ENCODE results near the gene MPP7. TPM values are rescaled to one million over a fixed set of nuclear protein-coding genes. Genes with fewer than 3 reads are reported as not detected.

The MPP7 gene
- total RNA-seq, 4 donors from 2014 or later: 13.1 to 44.8 (median 27.3) TPM

DNA sequence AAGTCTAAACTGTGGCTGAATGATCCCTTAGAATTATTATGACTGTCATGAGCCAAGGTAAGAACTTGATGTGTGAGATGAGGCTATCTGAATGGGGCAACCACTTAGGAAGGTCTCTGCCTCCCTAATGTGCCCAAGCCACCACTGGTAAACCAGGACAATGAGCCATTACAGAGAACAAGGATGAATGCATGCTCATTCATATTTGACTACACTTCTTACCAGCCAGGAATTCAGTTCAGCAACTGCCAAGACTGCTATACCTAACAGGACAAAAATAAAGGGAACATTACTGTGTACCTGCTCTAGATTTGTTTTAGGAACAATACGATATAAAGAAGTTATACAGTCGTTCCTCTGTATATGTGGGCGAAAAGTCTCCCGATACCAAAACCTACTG is 23.0 kb downstream of the MPP7 start:
- Histone ChIP-seq H3K9me3 (no peaks in the 10 kb centered on the region), H3K4me3 (no peak overlapping the region), H3K36me3 (no peaks in the 10 kb centered on the region), H3K27ac (no peak overlapping the region), H3K4me1 (peaks cover 0 to 8% (median 4%) of the 10 kb centered on the region in 4 donors), H3K27me3 (no peaks in the 10 kb centered on the region)
- no peak for DNase-seq
- in situ Hi-C loops (cut with MboI; ENCODE audit: low pct_ligation_motif_present in 1 of 4, low pct_unique_long_range_greater_than_20kb in 1 of 4, low sequenced_read_pairs in 3 of 4) (no loop called here), intact Hi-C loops (cut with DNase I; ENCODE audit: low total_unique reads) (no loop called here)
- 85 to 98% methylated on average over 4 of the region's 4 CpGs for WGBS, 2 donors (ENCODE audit: low coverage in 1 of 2)
- TF ChIP-seq POLR2A (IDR thresholded peaks at IDR 0.05) (no peak), POLR2AphosphoS5 (IDR thresholded peaks at IDR 0.05) (no peak), EP300 (IDR thresholded peaks at IDR 0.05; ENCODE audit: low read depth) (no peak)
- TF ChIP-seq, protein P1, sequence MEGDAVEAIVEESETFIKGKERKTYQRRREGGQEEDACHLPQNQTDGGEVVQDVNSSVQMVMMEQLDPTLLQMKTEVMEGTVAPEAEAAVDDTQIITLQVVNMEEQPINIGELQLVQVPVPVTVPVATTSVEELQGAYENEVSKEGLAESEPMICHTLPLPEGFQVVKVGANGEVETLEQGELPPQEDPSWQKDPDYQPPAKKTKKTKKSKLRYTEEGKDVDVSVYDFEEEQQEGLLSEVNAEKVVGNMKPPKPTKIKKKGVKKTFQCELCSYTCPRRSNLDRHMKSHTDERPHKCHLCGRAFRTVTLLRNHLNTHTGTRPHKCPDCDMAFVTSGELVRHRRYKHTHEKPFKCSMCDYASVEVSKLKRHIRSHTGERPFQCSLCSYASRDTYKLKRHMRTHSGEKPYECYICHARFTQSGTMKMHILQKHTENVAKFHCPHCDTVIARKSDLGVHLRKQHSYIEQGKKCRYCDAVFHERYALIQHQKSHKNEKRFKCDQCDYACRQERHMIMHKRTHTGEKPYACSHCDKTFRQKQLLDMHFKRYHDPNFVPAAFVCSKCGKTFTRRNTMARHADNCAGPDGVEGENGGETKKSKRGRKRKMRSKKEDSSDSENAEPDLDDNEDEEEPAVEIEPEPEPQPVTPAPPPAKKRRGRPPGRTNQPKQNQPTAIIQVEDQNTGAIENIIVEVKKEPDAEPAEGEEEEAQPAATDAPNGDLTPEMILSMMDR (IDR thresholded peaks at IDR 0.05): no peak

DNA sequence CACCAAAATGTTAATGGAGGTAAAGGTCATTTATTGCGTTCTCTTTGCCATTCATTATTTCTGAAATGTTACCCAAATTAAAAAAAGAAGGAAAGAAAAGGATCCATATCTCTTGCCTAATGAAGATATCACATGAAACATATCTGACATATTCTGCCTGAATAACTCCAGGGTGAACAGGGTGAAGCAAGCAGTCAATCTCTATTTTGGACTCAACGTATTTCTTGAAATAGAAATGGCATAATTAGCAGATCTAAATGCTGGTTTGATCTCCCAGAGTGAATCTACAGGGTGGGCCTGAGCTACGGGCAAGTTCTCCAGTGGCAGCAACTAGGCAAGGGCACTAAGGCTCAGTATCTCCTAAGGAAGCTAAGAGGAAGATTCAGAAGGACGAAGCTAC is 24.0 kb downstream of the MPP7 start:
- TF ChIP-seq EP300 (IDR thresholded peaks at IDR 0.05; ENCODE audit: low read depth) (no peak), POLR2AphosphoS5 (IDR thresholded peaks at IDR 0.05) (no peak), POLR2A (IDR thresholded peaks at IDR 0.05) (no peak)
- TF ChIP-seq, protein P1 (IDR thresholded peaks at IDR 0.05): no peak
- H3K9me3 ChIP-seq: no peaks in the 10 kb centered on the region
- H3K36me3 ChIP-seq: no peaks in the 10 kb centered on the region
- 61 to 94% methylated on average over 3 to 4 of the region's 4 CpGs for WGBS, 2 donors (ENCODE audit: low coverage in 1 of 2)
- no peak for DNase-seq
- H3K4me3 ChIP-seq: no peak overlapping the region
- no peak overlapping the region for H3K27ac ChIP-seq
- in situ Hi-C loops (cut with MboI; ENCODE audit: low pct_ligation_motif_present in 1 of 4, low pct_unique_long_range_greater_than_20kb in 1 of 4, low sequenced_read_pairs in 3 of 4): no loop called here
- H3K27me3 ChIP-seq: no peaks in the 10 kb centered on the region
- H3K4me1 ChIP-seq: peaks cover 0 to 8% (median 4%) of the 10 kb centered on the region in 4 donors
- intact Hi-C loops (cut with DNase I; ENCODE audit: low total_unique reads): no loop called here

DNA sequence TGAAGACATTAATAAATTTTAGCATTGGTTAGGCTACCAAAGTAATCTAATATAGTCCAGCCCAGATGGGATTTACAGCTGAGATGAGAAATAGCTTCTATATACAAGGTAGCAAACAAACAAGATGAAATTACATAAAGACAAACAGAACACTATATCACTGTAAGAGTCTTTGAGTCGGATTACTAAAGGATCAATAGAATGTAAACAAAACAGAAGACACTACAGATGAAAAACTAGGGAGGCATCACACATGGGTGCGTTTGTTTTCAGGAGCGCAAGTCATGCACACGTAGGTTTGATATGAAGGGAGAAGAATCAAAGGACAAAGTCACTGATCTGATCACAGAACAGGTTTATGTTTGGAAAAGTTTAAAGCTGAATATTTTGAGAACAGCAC is 26.5 kb downstream of the MPP7 start:
- H3K27me3 ChIP-seq: no peaks in the 10 kb centered on the region
- WGBS, 2 donors (ENCODE audit: low coverage in 1 of 2): 79 to 90% methylated on average over 4 of the region's 4 CpGs
- no peak overlapping the region for H3K4me3 ChIP-seq
- intact Hi-C loops (cut with DNase I; ENCODE audit: low total_unique reads) (no loop called here), in situ Hi-C loops (cut with MboI; ENCODE audit: low pct_ligation_motif_present in 1 of 4, low pct_unique_long_range_greater_than_20kb in 1 of 4, low sequenced_read_pairs in 3 of 4) (no loop called here)
- H3K36me3 ChIP-seq: no peaks in the 10 kb centered on the region
- TF ChIP-seq EP300 (IDR thresholded peaks at IDR 0.05; ENCODE audit: low read depth) (no peak), POLR2A (IDR thresholded peaks at IDR 0.05) (no peak), POLR2AphosphoS5 (IDR thresholded peaks at IDR 0.05) (no peak)
- TF ChIP-seq, protein P1 (IDR thresholded peaks at IDR 0.05): no peak
- H3K27ac ChIP-seq: no peak overlapping the region
- no peak for DNase-seq
- no peaks in the 10 kb centered on the region for H3K9me3 ChIP-seq
- H3K4me1 ChIP-seq: peaks cover 0 to 8% (median 2%) of the 10 kb centered on the region in 4 donors

DNA sequence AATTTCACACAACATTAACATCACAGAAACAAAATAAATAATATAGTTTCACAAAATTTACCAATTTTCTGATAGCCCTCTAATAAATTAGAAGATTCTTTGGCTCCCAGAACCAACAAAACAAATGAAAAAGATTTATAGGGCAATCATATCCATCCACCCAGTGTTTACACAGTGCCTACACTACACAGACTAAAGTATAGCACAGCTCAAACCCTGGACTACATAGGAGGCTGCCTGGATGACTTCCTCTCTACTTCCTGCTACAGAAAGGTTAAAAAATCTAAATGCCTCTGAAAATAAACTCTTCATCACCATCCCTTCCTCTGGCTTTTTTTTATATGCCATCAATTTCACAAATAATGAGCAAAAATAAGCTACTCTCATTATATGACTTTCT is 28.4 kb downstream of the MPP7 start:
- no peaks in the 10 kb centered on the region for H3K36me3 ChIP-seq
- H3K4me1 ChIP-seq: peaks cover 0 to 8% (median 0%) of the 10 kb centered on the region in 4 donors
- no peak for DNase-seq
- no peaks in the 10 kb centered on the region for H3K27me3 ChIP-seq
- no peaks in the 10 kb centered on the region for H3K9me3 ChIP-seq
- H3K27ac ChIP-seq: no peak overlapping the region
- intact Hi-C loops (cut with DNase I; ENCODE audit: low total_unique reads) (no loop called here), in situ Hi-C loops (cut with MboI; ENCODE audit: low pct_ligation_motif_present in 1 of 4, low pct_unique_long_range_greater_than_20kb in 1 of 4, low sequenced_read_pairs in 3 of 4) (no loop called here)
- no peak for TF ChIP-seq POLR2A (IDR thresholded peaks at IDR 0.05)
- no peak for TF ChIP-seq POLR2AphosphoS5 (IDR thresholded peaks at IDR 0.05)
- TF ChIP-seq, protein P1 (IDR thresholded peaks at IDR 0.05): no peak
- TF ChIP-seq EP300 (IDR thresholded peaks at IDR 0.05; ENCODE audit: low read depth): no peak
- H3K4me3 ChIP-seq: no peak overlapping the region

All from transverse colon (tissue), 4 donors.